H9 (cell line): Measurements from ENCODE around the gene TPCN2. TPM values are rescaled to one million over a fixed set of nuclear protein-coding genes. Genes with fewer than 3 reads are reported as not detected.

Source experiments
- DNase-seq: peaks from one replicate; pipeline ENCODE4 v3.0.0-alpha.2; 2017
- H2AFZ ChIP-seq: one replicate; pipeline ENCODE4 v1.6.1; 2013; ENCODE audit warnings: mild to moderate bottlenecking, low read length, control low read depth, moderate library complexity
- H2AK5ac ChIP-seq: 2 replicates; pipeline ENCODE4 v1.6.1; 2013; ENCODE audit warnings: low read length, control low read depth, mixed read lengths; ENCODE audit not compliant: insufficient read length
- H2BK120ac ChIP-seq: one replicate; pipeline ENCODE4 v1.6.1; 2013; ENCODE audit warnings: low read depth, mild to moderate bottlenecking, low read length, control low read depth, inconsistent platforms; ENCODE audit not compliant: poor library complexity, severe bottlenecking
- H2BK12ac ChIP-seq: 2 replicates; pipeline ENCODE4 v1.6.1; 2013; ENCODE audit warnings: low read length, control low read depth, mixed read lengths, low read depth; ENCODE audit not compliant: insufficient read length
- H2BK15ac ChIP-seq: 2 replicates; pipeline ENCODE4 v1.6.1; 2013; ENCODE audit warnings: low read depth, low read length, control low read depth
- H2BK20ac ChIP-seq: one replicate; pipeline ENCODE4 v1.6.1; 2013; ENCODE audit warnings: low read depth, mild to moderate bottlenecking, low read length, control low read depth, inconsistent platforms; ENCODE audit not compliant: poor library complexity, severe bottlenecking
- H2BK5ac ChIP-seq: 2 replicates; pipeline ENCODE4 v1.6.1; 2013; ENCODE audit warnings: low read length, control low read depth, mixed read lengths; ENCODE audit not compliant: insufficient read length
- H3K14ac ChIP-seq: 2 replicates; pipeline ENCODE4 v1.6.1; 2013; ENCODE audit warnings: low read length, control low read depth; ENCODE audit not compliant: insufficient read depth
- H3K18ac ChIP-seq: 2 replicates; pipeline ENCODE4 v1.6.1; 2013; ENCODE audit warnings: low read depth, mild to moderate bottlenecking, mixed read lengths, low read length, control low read depth; ENCODE audit not compliant: insufficient read length
- H3K23ac ChIP-seq: 2 replicates; pipeline ENCODE4 v1.6.1; 2013; ENCODE audit warnings: low read length, control low read depth, mixed read lengths, low read depth; ENCODE audit not compliant: insufficient read length
- H3K23me2 ChIP-seq: 2 replicates; pipeline ENCODE4 v1.6.1; 2013; ENCODE audit warnings: low read depth, mild to moderate bottlenecking, mixed read lengths, low read length, control low read depth; ENCODE audit not compliant: insufficient read length, poor library complexity, severe bottlenecking
- H3K27ac ChIP-seq: 2 replicates; pipeline ENCODE4 v1.5.1; 2013; ENCODE audit warnings: low read length, control low read depth, mixed read lengths, low read depth; ENCODE audit not compliant: insufficient read length
- H3K27me3 ChIP-seq: 2 replicates; pipeline ENCODE4 v1.6.1; 2013; ENCODE audit warnings: low read length, control low read depth, inconsistent platforms; ENCODE audit not compliant: insufficient read depth
- H3K4ac ChIP-seq: 2 replicates; pipeline ENCODE4 v1.6.1; 2013; ENCODE audit warnings: low read depth, mild to moderate bottlenecking, control low read depth, inconsistent platforms, low read length, moderate library complexity
- H3K4me1 ChIP-seq: 2 replicates; pipeline ENCODE4 v1.6.1; 2013; ENCODE audit warnings: low read length, control low read depth, inconsistent platforms; ENCODE audit not compliant: insufficient read depth
- H3K4me2 ChIP-seq: 2 replicates; pipeline ENCODE4 v1.6.1; 2013; ENCODE audit warnings: low read length, control low read depth, mixed read lengths; ENCODE audit not compliant: insufficient read length, insufficient read depth
- H3K56ac ChIP-seq: 2 replicates; pipeline ENCODE4 v1.6.1; 2013; ENCODE audit warnings: low read depth, mild to moderate bottlenecking, mixed read lengths, low read length, control low read depth; ENCODE audit not compliant: insufficient read length
- H3K79me1 ChIP-seq: 2 replicates; pipeline ENCODE4 v1.6.1; 2013; ENCODE audit warnings: low read depth, mild to moderate bottlenecking, moderate library complexity, low read length, control low read depth, inconsistent platforms; ENCODE audit not compliant: insufficient read depth, poor library complexity, severe bottlenecking
- H3K79me2 ChIP-seq: 2 replicates; pipeline ENCODE4 v1.6.1; 2013; ENCODE audit warnings: low read length, control low read depth, inconsistent platforms; ENCODE audit not compliant: insufficient read depth
- H3K9ac ChIP-seq: 2 replicates; pipeline ENCODE4 v1.6.1; 2013; ENCODE audit warnings: low read length, control low read depth, mixed read lengths; ENCODE audit not compliant: insufficient read length; ENCODE audit errors: extremely low read depth
- H3K9me3 ChIP-seq: one replicate; pipeline ENCODE4 v1.6.1; 2013; ENCODE audit warnings: low read depth, low read length, inconsistent platforms; ENCODE audit not compliant: control insufficient read depth
- H3T11ph ChIP-seq: one replicate; pipeline ENCODE4 v1.6.1; 2013; ENCODE audit warnings: mild to moderate bottlenecking, low read length, control low read depth, inconsistent platforms
- H4K20me1 ChIP-seq: one replicate; pipeline ENCODE4 v1.6.1; 2013; ENCODE audit not compliant: control insufficient read depth, insufficient read length, insufficient read depth
- H4K5ac ChIP-seq: 2 replicates; pipeline ENCODE4 v1.6.1; 2013; ENCODE audit warnings: low read depth, mild to moderate bottlenecking, mixed read lengths, low read length, control low read depth; ENCODE audit not compliant: insufficient read length
- H4K8ac ChIP-seq: replicated peaks from 2 replicates; pipeline ENCODE4 v1.6.1; 2013; ENCODE audit warnings: low read length, control low read depth, mixed read lengths, low read depth; ENCODE audit not compliant: insufficient read length
- H4K91ac ChIP-seq: 2 replicates; pipeline ENCODE4 v1.6.1; 2013; ENCODE audit warnings: low read depth, mild to moderate bottlenecking, moderate library complexity, mixed read lengths, low read length, control low read depth; ENCODE audit not compliant: insufficient read length
- H3K27ac Mint-ChIP-seq, 3 experiments: 2 replicates in 2 of 3; 3 replicates in 1 of 3; pipeline ENCODE4 v1.8.0; 2020 to 2021; ENCODE audit warnings: mixed read lengths in 3 of 3, mild to moderate bottlenecking in 1 of 3, moderate library complexity in 1 of 3
- H3K27me3 Mint-ChIP-seq: 2 replicates; pipeline ENCODE4 v1.8.0; 2021; ENCODE audit warnings: low read depth, mild to moderate bottlenecking, moderate library complexity, mixed read lengths
- H3K36me3 Mint-ChIP-seq, 3 experiments: 2 replicates in 2 of 3; 3 replicates in 1 of 3; pipeline ENCODE4 v1.8.0; 2020 to 2021; ENCODE audit warnings: low read depth in 3 of 3, mixed read lengths in 3 of 3; ENCODE audit not compliant: insufficient read depth in 1 of 3
- H3K4me1 Mint-ChIP-seq, 2 experiments: 2 replicates each; pipeline ENCODE4 v1.8.0; 2020; ENCODE audit warnings: mixed read lengths in 2 of 2
- H3K4me3 Mint-ChIP-seq, 2 experiments: 2 replicates in 1 of 2; 3 replicates in 1 of 2; pipeline ENCODE4 v1.8.0; 2020 to 2021; ENCODE audit warnings: mild to moderate bottlenecking in 2 of 2, mixed read lengths in 2 of 2, moderate library complexity in 1 of 2
- H3K9me3 Mint-ChIP-seq, 2 experiments: 2 replicates in 1 of 2; 3 replicates in 1 of 2; pipeline ENCODE4 v1.8.0; 2020; ENCODE audit warnings: mild to moderate bottlenecking in 2 of 2, mixed read lengths in 2 of 2, moderate library complexity in 1 of 2
- WGBS: extraction: QIAGEN DNeasy Blood & Tissue Kit; methylation state at CpG from one replicate; pipeline ENCODE4 v1.1.7; 2013; ENCODE audit warnings: missing lambda C conversion rate, low lambda C conversion rate, mixed read lengths; ENCODE audit not compliant: insufficient read length; ENCODE audit errors: extremely low coverage; 5-methylcytosine and 5-hydroxymethylcytosine counted together
- long read RNA-seq: library from polyadenylated mRNA; unstranded; transcript quantifications from one replicate; pipeline ENCODE4 v2.0.0, GENCODE V29; 2020
- total RNA-seq: library from RNA; stranded (reverse); gene quantifications from 2 replicates; pipeline ENCODE4 v1.2.1, GENCODE V29; 2021
- TF ChIP-seq, protein P1 (sequence below): fragments of 200-600 bp; sonication (generic); conservative IDR thresholded peaks from 3 replicates; pipeline ENCODE4 v1.8.0; 2021; ENCODE audit warnings: antibody characterized with exemption, mild to moderate bottlenecking

The TPCN2 gene
- 16.2 and 16.8 TPM in 2 replicates for total RNA-seq
- long read RNA-seq, transcript TPCN2-201 (25 exons, 2,931 nt), result major isoform, 28 of 105 reads
- long read RNA-seq, partial matches to known transcripts, result 14 of 105 reads
- long read RNA-seq, other reads (novel, unspliced or antisense), result 62 of 105 reads

DNA sequence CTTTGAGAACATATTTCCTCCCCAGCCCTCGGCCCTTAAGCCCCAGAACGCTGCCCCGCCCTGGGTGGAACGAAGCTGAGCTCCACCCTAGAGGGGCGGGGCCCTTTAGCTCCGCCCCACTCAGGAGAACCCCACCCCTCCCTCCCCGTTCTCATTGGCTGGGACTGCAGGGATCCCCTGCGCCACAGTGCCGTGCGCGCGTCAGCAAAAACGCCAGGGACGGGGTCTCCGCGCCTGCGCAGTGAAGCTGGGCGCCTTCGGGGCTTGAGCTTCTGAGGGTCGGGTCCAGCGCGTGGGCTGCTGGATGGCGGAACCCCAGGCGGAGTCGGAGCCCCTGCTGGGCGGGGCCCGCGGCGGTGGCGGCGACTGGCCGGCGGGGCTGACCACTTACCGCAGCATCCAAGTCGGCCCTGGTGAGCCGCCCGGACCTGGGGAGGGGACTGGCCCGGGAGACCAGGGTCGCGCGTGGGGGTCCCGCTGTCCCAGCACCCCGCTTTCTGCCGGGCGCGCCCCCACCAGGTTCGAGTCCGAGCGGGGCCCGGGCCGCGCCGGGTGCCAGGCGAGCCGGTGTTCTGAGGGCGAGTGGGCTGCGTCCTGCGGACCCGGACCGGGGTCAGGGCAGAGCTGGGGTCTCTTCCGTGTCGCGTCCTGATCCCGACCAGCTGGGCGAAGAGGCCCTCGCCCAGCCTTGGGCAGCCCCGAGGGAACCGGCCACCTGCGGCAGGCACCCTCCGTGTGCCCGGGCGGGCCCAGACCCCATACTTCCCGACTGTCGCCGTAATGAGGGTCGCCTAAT is at the start of gene TPCN2:
TSS of gene TPCN2 (plus strand) at position 239 of the 796 bp plus-strand sequence. CDS start at position 305, 66 bp downstream.
- Histone ChIP-seq H2BK12ac (no peak within 1 kb of the TSS), H4K20me1 (no peaks in the 10 kb centered on the region), H3K4me1 (peaks cover 4% of the 10 kb centered on the region; the same call in 1 of the 2 replicates), H3K27ac (no peak within 1 kb of the TSS), H3K27me3 (no peaks in the 10 kb centered on the region), H2AK5ac (no peak within 1 kb of the TSS), H2BK15ac (no peak within 1 kb of the TSS), H3K14ac (peak within 1 kb of the TSS; percentile 83), H3K9me3 (no peaks in the 10 kb centered on the region), H3K79me1 (peaks cover 5% of the 10 kb centered on the region), H3T11ph (no peak within 1 kb of the TSS), H2AFZ (no peak within 1 kb of the TSS), H3K18ac (peak within 1 kb of the TSS; percentile 27), H2BK5ac (no peak within 1 kb of the TSS), H2BK120ac (no peak within 1 kb of the TSS), H3K4ac (no peak within 1 kb of the TSS; the same call in 1 of the 2 replicates), H3K79me2 (peaks cover 12% of the 10 kb centered on the region; the same call in 1 of the 2 replicates), H4K5ac (no peak within 1 kb of the TSS), H3K56ac (no peak within 1 kb of the TSS), H3K9ac (peak within 1 kb of the TSS; percentile 39), H4K91ac (no peak within 1 kb of the TSS), H4K8ac (no peak within 1 kb of the TSS), H3K23ac (no peak within 1 kb of the TSS), H3K23me2 (peaks cover 5% of the 10 kb centered on the region), H3K4me2 (peak within 1 kb of the TSS; percentile 74), H2BK20ac (no peak within 1 kb of the TSS)
- DNase-seq, result peak; percentile 97
- no CpG with 5 or more reads among the region's 76 CpGs for WGBS
- peaks cover 27 to 29% of the 10 kb centered on the region in 2 experiments for H3K4me1 Mint-ChIP-seq
- no peaks in the 10 kb centered on the region for H3K36me3 Mint-ChIP-seq
- TF ChIP-seq, protein P1, sequence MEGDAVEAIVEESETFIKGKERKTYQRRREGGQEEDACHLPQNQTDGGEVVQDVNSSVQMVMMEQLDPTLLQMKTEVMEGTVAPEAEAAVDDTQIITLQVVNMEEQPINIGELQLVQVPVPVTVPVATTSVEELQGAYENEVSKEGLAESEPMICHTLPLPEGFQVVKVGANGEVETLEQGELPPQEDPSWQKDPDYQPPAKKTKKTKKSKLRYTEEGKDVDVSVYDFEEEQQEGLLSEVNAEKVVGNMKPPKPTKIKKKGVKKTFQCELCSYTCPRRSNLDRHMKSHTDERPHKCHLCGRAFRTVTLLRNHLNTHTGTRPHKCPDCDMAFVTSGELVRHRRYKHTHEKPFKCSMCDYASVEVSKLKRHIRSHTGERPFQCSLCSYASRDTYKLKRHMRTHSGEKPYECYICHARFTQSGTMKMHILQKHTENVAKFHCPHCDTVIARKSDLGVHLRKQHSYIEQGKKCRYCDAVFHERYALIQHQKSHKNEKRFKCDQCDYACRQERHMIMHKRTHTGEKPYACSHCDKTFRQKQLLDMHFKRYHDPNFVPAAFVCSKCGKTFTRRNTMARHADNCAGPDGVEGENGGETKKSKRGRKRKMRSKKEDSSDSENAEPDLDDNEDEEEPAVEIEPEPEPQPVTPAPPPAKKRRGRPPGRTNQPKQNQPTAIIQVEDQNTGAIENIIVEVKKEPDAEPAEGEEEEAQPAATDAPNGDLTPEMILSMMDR, result no peak
- H3K4me3 Mint-ChIP-seq, result peak within 1 kb of the TSS; percentile 65 to 81
- H3K27ac Mint-ChIP-seq, result peak within 1 kb of the TSS in 1 of 3 experiments; percentile 59; a peak in 3 of 7 replicates
- no peaks in the 10 kb centered on the region for H3K9me3 Mint-ChIP-seq
- H3K27me3 Mint-ChIP-seq, result no peaks in the 10 kb centered on the region
